Sigmoid colon (tissue), 4 donors: Measurements from ENCODE around the gene OLFM2.

ENCODE experiments used
- CTCF ChIP-seq, 4 experiments: fragments of 450-650 bp in 3 of 4; fragments of 200-600 bp in 1 of 4; IDR thresholded peaks; one replicate each; pipeline ENCODE4 v1.5.1; 2016 to 2019; ENCODE audit warnings: antibody characterized with exemption in 4 of 4, mild to moderate bottlenecking in 3 of 4, moderate library complexity in 2 of 4
- EP300 ChIP-seq, 4 donors: sonication (generic); formaldehyde crosslinking; IDR thresholded peaks; one replicate each; pipeline ENCODE4 v1.6.1; 2017; ENCODE audit warnings: antibody characterized with exemption in 4 of 4
- POLR2A ChIP-seq, 2 donors: fragments of 450-650 bp; IDR thresholded peaks; one replicate each; pipeline ENCODE4 v1.6.1; 2016; ENCODE audit warnings: antibody characterized with exemption in 2 of 2, mild to moderate bottlenecking in 2 of 2, moderate library complexity in 2 of 2
- POLR2AphosphoS5 ChIP-seq, 4 donors: sonication (generic); formaldehyde crosslinking; IDR thresholded peaks; one replicate each; pipeline ENCODE4 v1.6.1; 2017; ENCODE audit warnings: antibody characterized with exemption in 4 of 4

- no peak for TF ChIP-seq CTCF (IDR thresholded peaks at IDR 0.05)
- TF ChIP-seq POLR2A (IDR thresholded peaks at IDR 0.05) = no peak
- no peak for TF ChIP-seq EP300 (IDR thresholded peaks at IDR 0.05)
- TF ChIP-seq POLR2AphosphoS5 (IDR thresholded peaks at IDR 0.05) = no peak
Observed at GRCh38 chr19:9941231-9941630, 4.9 kb upstream of the OLFM2 start.
